B cell (primary cell): Measurements from ENCODE around the gene RIF1. TPM values are rescaled to one million over a fixed set of nuclear protein-coding genes. Genes with fewer than 3 reads are reported as not detected.

ENCODE experiments used
- ATAC-seq: fragments of 200-7000 bp; cut with Tn5 transposase; one replicate; pipeline ENCODE4 v1.10.0; 2021; ENCODE audit warnings: low read depth, mild to moderate bottlenecking, moderate number of reproducible peaks, moderate library complexity
- CTCF ChIA-PET: fragments of 350-600 bp; sonication (Branson Sonifier 250); formaldehyde crosslinking; loops from one replicate; lab custom pipeline; 2021; ENCODE audit warnings: antibody characterized with exemption, inconsistent platforms; lab: Charles Lee
- POLR2A ChIA-PET: fragments of 350-600 bp; sonication (Branson Sonifier 250); formaldehyde crosslinking; loops from one replicate; lab custom pipeline; 2021; ENCODE audit warnings: antibody characterized with exemption; lab: Charles Lee
- DNase-seq: peaks from one replicate; pipeline ENCODE4 v3.0.0; 2013
- H2AFZ ChIP-seq: 2 replicates; pipeline ENCODE4 v1.6.1; 2012; ENCODE audit warnings: mild to moderate bottlenecking, low read depth, low read length; ENCODE audit not compliant: insufficient read depth, poor library complexity, severe bottlenecking
- H3K27ac ChIP-seq, 2 donors: 1 replicate in 1 of 2; 2 replicates in 1 of 2; pipeline ENCODE4 v1.5.1; 2012 to 2013; ENCODE audit warnings: low read length in 2 of 2, mild to moderate bottlenecking in 2 of 2, moderate library complexity in 1 of 2
- H3K27me3 ChIP-seq, 4 experiments: fragments of 200-600 bp in 1 of 4; sonication (generic) in 1 of 4; replicated peaks in 1 of 4; 1 replicate in 2 of 4; 2 replicates in 2 of 4; pipeline versions ENCODE4 v1.6.1 to v1.7.0; 2013 to 2016; ENCODE audit warnings: low read length in 3 of 4, mild to moderate bottlenecking in 2 of 4, mixed read lengths in 1 of 4, moderate library complexity in 1 of 4; ENCODE audit not compliant: insufficient read depth in 4 of 4, control insufficient read depth in 3 of 4; ENCODE audit errors: control extremely low read depth in 1 of 4
- H3K36me3 ChIP-seq, 2 experiments: replicated peaks in 1 of 2; 1 replicate in 1 of 2; 2 replicates in 1 of 2; pipeline versions ENCODE4 v1.6.1 to v1.7.1; 2013; ENCODE audit warnings: low read length in 1 of 2; ENCODE audit not compliant: insufficient read depth in 2 of 2, control insufficient read depth in 1 of 2; ENCODE audit errors: control extremely low read depth in 1 of 2, extremely low read depth in 1 of 2
- H3K4me1 ChIP-seq, 2 donors: fragments of 200-600 bp in 1 of 2; sonication (generic) in 1 of 2; 1 replicate in 1 of 2; 2 replicates in 1 of 2; pipeline versions ENCODE4 v1.5.1 to v1.6.1; 2013 to 2017; ENCODE audit warnings: low read length in 2 of 2; ENCODE audit not compliant: control insufficient read depth in 2 of 2, insufficient read depth in 2 of 2
- H3K4me2 ChIP-seq: replicated peaks from 2 replicates; pipeline ENCODE3; 2012; ENCODE audit warnings: mild to moderate bottlenecking, low read depth, low read length; ENCODE audit not compliant: poor library complexity, severe bottlenecking
- H3K4me3 ChIP-seq, 5 experiments: fragments of 200-600 bp in 1 of 5; sonication (generic) in 1 of 5; 1 replicate in 3 of 5; 2 replicates in 2 of 5; pipeline versions ENCODE4 v1.5.1 to v1.7.0; 2011 to 2016; ENCODE audit warnings: low read length in 4 of 5, mild to moderate bottlenecking in 4 of 5, low read depth in 2 of 5, control low read depth in 1 of 5, moderate library complexity in 1 of 5; ENCODE audit not compliant: insufficient read depth in 1 of 5; ENCODE audit errors: control extremely low read depth in 1 of 5, extremely low read depth in 1 of 5
- H3K79me2 ChIP-seq: fragments of 200-600 bp; sonication (generic); one replicate; pipeline ENCODE4 v1.6.0; 2016; ENCODE audit warnings: low read length; ENCODE audit not compliant: control insufficient read depth, insufficient read depth
- H3K9ac ChIP-seq: fragments of 200-600 bp; sonication (generic); 2 replicates; pipeline ENCODE4 v1.6.1; 2017; ENCODE audit warnings: mild to moderate bottlenecking, low read length, moderate library complexity
- H3K9me3 ChIP-seq, 3 donors: one replicate each; pipeline versions ENCODE4 v1.6.1 to v1.7.1; 2013; ENCODE audit warnings: low read length in 2 of 3; ENCODE audit not compliant: control insufficient read depth in 2 of 3, insufficient read depth in 1 of 3; ENCODE audit errors: control extremely low read depth in 1 of 3
- H4K20me1 ChIP-seq: 2 replicates; pipeline ENCODE4 v1.6.0; 2012; ENCODE audit warnings: mild to moderate bottlenecking, low read length; ENCODE audit not compliant: insufficient read depth, control insufficient read depth, poor library complexity, severe bottlenecking
- H3K27ac Mint-ChIP-seq: one replicate; pipeline ENCODE4 v1.8.0; 2021; ENCODE audit warnings: mixed read lengths
- H3K27me3 Mint-ChIP-seq: one replicate; pipeline ENCODE4 v1.8.0; 2021; ENCODE audit warnings: mixed read lengths
- H3K4me1 Mint-ChIP-seq: one replicate; pipeline ENCODE4 v1.8.0; 2021; ENCODE audit warnings: mixed read lengths
- H3K4me3 Mint-ChIP-seq: one replicate; pipeline ENCODE4 v1.8.0; 2021; ENCODE audit warnings: mixed read lengths
- H3K9me3 Mint-ChIP-seq: one replicate; pipeline ENCODE4 v1.8.0; 2022; ENCODE audit warnings: mixed read lengths; ENCODE audit not compliant: insufficient read depth
- CTCF ChIP-seq: fragments of 200-600 bp; IDR thresholded peaks from one replicate; pipeline ENCODE4 v1.8.0; 2022; ENCODE audit warnings: antibody characterized with exemption, mild to moderate bottlenecking
- EZH2 ChIP-seq: IDR thresholded peaks from 2 replicates; pipeline ENCODE4 v1.6.1; 2012; ENCODE audit warnings: borderline replicate concordance, low read depth, mild to moderate bottlenecking, moderate library complexity, low read length; ENCODE audit not compliant: insufficient read depth, poor library complexity, severe bottlenecking
- WGBS: methylation state at CpG from one replicate; pipeline ENCODE4 v1.1.5; 2013; ENCODE audit warnings: missing lambda C conversion rate; ENCODE audit not compliant: insufficient coverage; 5-methylcytosine and 5-hydroxymethylcytosine counted together
- intact Hi-C: fragments of 100-400 bp; cut with micrococcal nuclease; formaldehyde crosslinking; loops from one replicate; pipeline ENCODE4 v1.10.0; 2022
- polyA plus RNA-seq: library from polyadenylated mRNA; depleted of rRNA; stranded (reverse); fragments of >200 nt; gene quantifications from 2 replicates; pipeline ENCODE4 v1.2.3, GENCODE V29; 2012
- total RNA-seq, 2 donors: library from RNA; stranded (reverse); fragments of 120-200 nt in 1 of 2; gene quantifications; 1 replicate in 1 of 2; 2 replicates in 1 of 2; pipeline versions ENCODE4 v1.2.3 to v1.2.4, GENCODE V29; 2013 to 2022

RIF1 gene
- total and polyA plus RNA-seq, 2 donors (not counting 1 experiment from before 2014, with no cell fraction given): 3.3 to 60.5 TPM

- intact Hi-C loops: no loop called here
Measured at GRCh38 chr2:151506170-151506569, 96.5 kb downstream of the RIF1 start.

GRCh38 chr2:151508519-151508918, 98.8 kb downstream of the RIF1 start:
- H3K9me3 ChIP-seq: no peaks in the 10 kb centered on the region
- H3K36me3 ChIP-seq: no peaks in the 10 kb centered on the region
- Mint-ChIP-seq H3K9me3 (no peaks in the 10 kb centered on the region), H3K4me1 (no peaks in the 10 kb centered on the region), H3K27me3 (no peaks in the 10 kb centered on the region), H3K27ac (no peak overlapping the region), H3K4me3 (no peak overlapping the region)
- ChIA-PET POLR2A (no interaction called here), CTCF (no interaction called here)
- H3K9ac ChIP-seq: no peak overlapping the region
- H3K4me3 ChIP-seq: no peak overlapping the region
- no peak for ATAC-seq
- H3K79me2 ChIP-seq: no peaks in the 10 kb centered on the region
- intact Hi-C loops: no loop called here
- no peak overlapping the region for H3K27ac ChIP-seq
- 100% methylated on average over 3 of the region's 3 CpGs for WGBS
- TF ChIP-seq CTCF (no peak), EZH2 (no peak)
- no peak overlapping the region for H3K4me2 ChIP-seq
- DNase-seq: no peak
- H3K27me3 ChIP-seq: no peaks in the 10 kb centered on the region
- no peak overlapping the region for H2AFZ ChIP-seq
- no peaks in the 10 kb centered on the region for H4K20me1 ChIP-seq
- no peaks in the 10 kb centered on the region for H3K4me1 ChIP-seq

More at GRCh38 chr2:151506170-151506569, 96.5 kb downstream of the RIF1 start:
- H3K27me3 ChIP-seq: no peaks in the 10 kb centered on the region
- H3K9me3 ChIP-seq: no peaks in the 10 kb centered on the region
- DNase-seq: no peak
- POLR2A ChIA-PET: no interaction called here
- TF ChIP-seq EZH2 (no peak), CTCF (no peak)
- Mint-ChIP-seq H3K4me3 (no peak overlapping the region), H3K27ac (no peak overlapping the region), H3K27me3 (no peaks in the 10 kb centered on the region), H3K9me3 (no peaks in the 10 kb centered on the region), H3K4me1 (no peaks in the 10 kb centered on the region)
- H3K9ac ChIP-seq: no peak overlapping the region
- 100% methylated on average over 4 of the region's 4 CpGs for WGBS
- H3K36me3 ChIP-seq: no peaks in the 10 kb centered on the region
- H2AFZ ChIP-seq: no peak overlapping the region
- H3K4me2 ChIP-seq: no peak overlapping the region
- no peaks in the 10 kb centered on the region for H3K4me1 ChIP-seq
- CTCF ChIA-PET: interaction anchor here (1.1 kb wide), 1 partner anchor 10 kb away, joined by 3 read pairs; no protein-coding TSS in a partner anchor
- H3K4me3 ChIP-seq: no peak overlapping the region
- no peak overlapping the region for H3K27ac ChIP-seq
- no peaks in the 10 kb centered on the region for H4K20me1 ChIP-seq
- no peak for ATAC-seq
- H3K79me2 ChIP-seq: no peaks in the 10 kb centered on the region
